DND-41 (cell line): ENCODE results near the gene ADRB1.

Experiments used
- EZH2 ChIP-seq: IDR thresholded peaks from 3 replicates; pipeline ENCODE4 v1.6.1; 2012; ENCODE audit warnings: borderline replicate concordance, low read depth, mild to moderate bottlenecking, moderate library complexity, low read length, inconsistent platforms; ENCODE audit not compliant: severe bottlenecking
- TF ChIP-seq, protein P1 (sequence below): IDR thresholded peaks from 2 replicates; pipeline ENCODE4 v1.5.1; 2012; ENCODE audit warnings: borderline replicate concordance, low read length, moderate library complexity, mild to moderate bottlenecking; ENCODE audit not compliant: poor library complexity, severe bottlenecking; ENCODE audit errors: extremely low read depth

- TF ChIP-seq, protein P1, sequence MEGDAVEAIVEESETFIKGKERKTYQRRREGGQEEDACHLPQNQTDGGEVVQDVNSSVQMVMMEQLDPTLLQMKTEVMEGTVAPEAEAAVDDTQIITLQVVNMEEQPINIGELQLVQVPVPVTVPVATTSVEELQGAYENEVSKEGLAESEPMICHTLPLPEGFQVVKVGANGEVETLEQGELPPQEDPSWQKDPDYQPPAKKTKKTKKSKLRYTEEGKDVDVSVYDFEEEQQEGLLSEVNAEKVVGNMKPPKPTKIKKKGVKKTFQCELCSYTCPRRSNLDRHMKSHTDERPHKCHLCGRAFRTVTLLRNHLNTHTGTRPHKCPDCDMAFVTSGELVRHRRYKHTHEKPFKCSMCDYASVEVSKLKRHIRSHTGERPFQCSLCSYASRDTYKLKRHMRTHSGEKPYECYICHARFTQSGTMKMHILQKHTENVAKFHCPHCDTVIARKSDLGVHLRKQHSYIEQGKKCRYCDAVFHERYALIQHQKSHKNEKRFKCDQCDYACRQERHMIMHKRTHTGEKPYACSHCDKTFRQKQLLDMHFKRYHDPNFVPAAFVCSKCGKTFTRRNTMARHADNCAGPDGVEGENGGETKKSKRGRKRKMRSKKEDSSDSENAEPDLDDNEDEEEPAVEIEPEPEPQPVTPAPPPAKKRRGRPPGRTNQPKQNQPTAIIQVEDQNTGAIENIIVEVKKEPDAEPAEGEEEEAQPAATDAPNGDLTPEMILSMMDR: no peak
- TF ChIP-seq EZH2: no peak
Observed at GRCh38 chr10:114044247-114045135, 825 bp downstream of the ADRB1 start.
